Tibial nerve (tissue), 4 donors: ENCODE measurements around the gene TLNRD1.

Experiments
- EP300 ChIP-seq, 2 donors: sonication (generic); formaldehyde crosslinking; IDR thresholded peaks; one replicate each; pipeline ENCODE4 v1.6.1; 2017; ENCODE audit warnings: antibody characterized with exemption in 2 of 2, mild to moderate bottlenecking in 1 of 2
- POLR2A ChIP-seq, 2 donors: fragments of 450-650 bp; IDR thresholded peaks; one replicate each; pipeline ENCODE4 v1.6.1; 2017; ENCODE audit warnings: antibody characterized with exemption in 2 of 2, mild to moderate bottlenecking in 2 of 2, moderate library complexity in 2 of 2
- TF ChIP-seq, protein P1 (sequence below), 5 experiments: fragments of 200-600 bp in 3 of 5; fragments of 450-650 bp in 2 of 5; sonication (generic) in 3 of 5; IDR thresholded peaks; one replicate each; pipeline ENCODE4 v1.5.1; 2016 to 2019; ENCODE audit warnings: antibody characterized with exemption in 5 of 5, mild to moderate bottlenecking in 3 of 5, moderate library complexity in 2 of 5

- TF ChIP-seq, protein P1, sequence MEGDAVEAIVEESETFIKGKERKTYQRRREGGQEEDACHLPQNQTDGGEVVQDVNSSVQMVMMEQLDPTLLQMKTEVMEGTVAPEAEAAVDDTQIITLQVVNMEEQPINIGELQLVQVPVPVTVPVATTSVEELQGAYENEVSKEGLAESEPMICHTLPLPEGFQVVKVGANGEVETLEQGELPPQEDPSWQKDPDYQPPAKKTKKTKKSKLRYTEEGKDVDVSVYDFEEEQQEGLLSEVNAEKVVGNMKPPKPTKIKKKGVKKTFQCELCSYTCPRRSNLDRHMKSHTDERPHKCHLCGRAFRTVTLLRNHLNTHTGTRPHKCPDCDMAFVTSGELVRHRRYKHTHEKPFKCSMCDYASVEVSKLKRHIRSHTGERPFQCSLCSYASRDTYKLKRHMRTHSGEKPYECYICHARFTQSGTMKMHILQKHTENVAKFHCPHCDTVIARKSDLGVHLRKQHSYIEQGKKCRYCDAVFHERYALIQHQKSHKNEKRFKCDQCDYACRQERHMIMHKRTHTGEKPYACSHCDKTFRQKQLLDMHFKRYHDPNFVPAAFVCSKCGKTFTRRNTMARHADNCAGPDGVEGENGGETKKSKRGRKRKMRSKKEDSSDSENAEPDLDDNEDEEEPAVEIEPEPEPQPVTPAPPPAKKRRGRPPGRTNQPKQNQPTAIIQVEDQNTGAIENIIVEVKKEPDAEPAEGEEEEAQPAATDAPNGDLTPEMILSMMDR (IDR thresholded peaks at IDR 0.05) = no peak
- TF ChIP-seq POLR2A (IDR thresholded peaks at IDR 0.05) = no peak
- no peak for TF ChIP-seq EP300 (IDR thresholded peaks at IDR 0.05)
Observed at GRCh38 chr15:80967451-80967850, 33.3 kb upstream of the TLNRD1 start.
